Ecto neural progenitor cell (in vitro differentiated cells): Measurements from ENCODE around the gene ARHGAP15.

Experiments
- DNase-seq: peaks from one replicate; pipeline ENCODE4 v3.0.0-alpha.2; 2018; ENCODE audit warnings: low spot score

ARHGAP15 gene

DNA sequence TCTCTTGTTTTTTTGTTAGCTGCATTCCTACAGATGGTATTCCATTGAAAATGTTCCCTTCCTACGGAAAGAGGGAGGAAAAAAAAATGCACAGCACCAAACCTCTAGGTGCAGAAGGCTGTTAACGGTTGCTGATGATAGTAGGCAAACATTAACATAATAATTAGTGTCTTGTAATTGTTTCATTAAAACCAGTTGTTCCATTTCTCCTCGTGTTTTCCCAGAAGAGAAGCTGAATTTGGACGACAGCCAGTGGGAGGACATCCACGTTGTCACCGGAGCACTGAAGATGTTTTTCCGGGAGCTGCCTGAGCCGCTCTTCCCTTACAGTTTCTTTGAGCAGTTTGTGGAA is 494.7 kb downstream of the ARHGAP15 start:
- no peak for DNase-seq

DNA sequence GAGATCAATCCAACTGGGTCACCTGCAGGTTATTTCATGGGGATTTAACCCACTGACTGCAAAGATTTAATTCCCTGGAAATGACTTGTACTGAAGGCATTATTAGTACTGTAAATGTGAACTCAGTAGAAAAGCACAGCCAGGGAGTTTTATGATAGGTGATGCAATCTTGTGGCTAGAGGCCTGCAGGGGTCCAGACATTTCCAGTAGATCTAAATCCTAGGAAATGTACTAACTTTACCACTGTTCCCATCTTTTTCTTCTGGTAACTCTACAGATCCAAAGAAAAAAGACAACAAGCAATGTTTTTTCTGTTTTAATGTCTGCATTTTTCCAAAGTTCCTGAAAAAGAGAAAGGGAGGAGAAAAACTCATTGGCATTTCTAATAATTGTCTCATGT is 500.1 kb downstream of the ARHGAP15 start:
- DNase-seq = no peak

DNA sequence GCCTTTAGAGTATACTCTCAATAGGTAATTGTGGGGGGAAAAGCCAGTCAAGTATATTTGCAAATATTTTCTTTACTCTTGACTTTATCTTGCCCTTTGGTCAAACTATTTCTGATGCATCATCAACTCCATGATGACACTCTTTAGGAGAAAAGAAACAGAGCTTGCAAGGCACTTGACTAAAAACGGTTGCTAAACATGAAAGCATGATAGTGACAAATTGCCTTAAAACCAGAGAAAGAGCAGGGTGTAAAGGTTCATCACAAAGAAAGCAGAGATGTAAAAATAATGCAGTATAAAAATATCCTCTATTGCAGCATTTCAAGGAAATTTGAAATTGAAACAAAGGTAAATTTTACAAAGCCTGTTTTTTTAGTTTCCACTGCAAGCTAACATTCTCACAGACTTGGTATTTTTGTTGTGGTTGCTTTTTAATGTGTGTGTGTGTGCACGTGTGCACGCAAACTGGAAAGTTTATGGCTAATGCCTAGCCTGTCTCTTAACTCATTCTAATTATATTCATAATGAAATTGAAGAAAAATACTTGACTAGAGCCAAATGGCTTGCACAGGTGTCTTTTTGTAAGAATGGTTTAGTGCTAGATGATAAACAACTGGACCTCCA is 503.6 kb downstream of the ARHGAP15 start:
- no peak for DNase-seq

DNA sequence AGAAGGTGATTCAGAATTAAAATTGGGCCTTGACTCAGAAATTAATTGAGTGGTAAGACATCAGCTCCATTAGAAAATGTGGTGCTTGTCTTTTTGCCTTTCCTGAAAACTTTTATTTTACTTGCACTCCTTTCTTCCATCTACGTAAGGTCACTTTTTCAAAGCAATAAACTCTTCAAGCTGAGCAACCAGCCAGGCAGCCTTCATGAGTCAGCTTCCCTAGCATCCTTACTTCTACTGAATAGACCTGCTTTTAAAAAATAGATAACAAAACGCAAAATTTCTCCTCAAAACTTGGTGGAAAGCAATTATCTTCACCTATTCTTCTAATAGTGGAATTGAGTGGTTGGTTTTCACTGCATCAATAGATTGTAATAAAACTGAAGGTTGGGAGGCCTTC is 504.2 kb downstream of the ARHGAP15 start:
- no peak for DNase-seq

DNA sequence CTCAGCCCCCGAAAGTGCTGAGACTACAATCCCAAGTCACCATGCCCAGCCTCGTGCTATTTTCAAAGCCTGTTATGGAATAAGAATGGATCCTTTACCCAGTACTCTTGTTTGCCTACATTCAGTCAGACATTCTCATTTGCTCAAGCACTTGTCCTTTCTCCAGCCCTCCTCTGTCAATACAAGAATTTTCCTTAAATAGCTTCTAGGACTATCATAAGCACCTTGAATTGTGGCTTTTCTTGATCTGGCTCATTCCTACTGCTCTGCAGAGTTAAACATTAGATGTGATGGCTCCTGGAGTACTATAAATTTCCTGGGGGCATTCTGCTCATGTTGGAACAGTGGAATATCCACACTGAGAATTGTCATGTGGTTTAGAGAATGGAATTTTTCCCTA is 506.1 kb downstream of the ARHGAP15 start:
- DNase-seq = no peak

DNA sequence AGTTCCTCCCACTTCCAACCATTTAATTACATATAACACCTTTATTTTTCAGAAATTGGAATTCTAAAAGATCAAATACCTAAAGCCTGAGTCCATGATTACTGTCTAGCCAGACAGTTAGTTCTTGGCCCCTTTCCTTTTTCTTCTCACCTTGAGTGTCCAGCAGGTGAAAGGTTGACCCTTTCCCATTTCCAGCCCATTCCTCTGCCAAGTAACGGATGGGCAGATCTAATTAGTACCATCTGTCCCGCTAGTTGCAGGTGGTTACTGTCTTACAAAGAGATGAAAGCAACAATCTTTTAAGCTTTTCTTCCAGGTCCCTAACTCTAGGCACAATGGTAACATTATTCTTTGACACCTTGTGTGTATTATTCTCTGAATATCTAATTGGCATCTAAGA is 506.7 kb downstream of the ARHGAP15 start:
- DNase-seq = no peak

DNA sequence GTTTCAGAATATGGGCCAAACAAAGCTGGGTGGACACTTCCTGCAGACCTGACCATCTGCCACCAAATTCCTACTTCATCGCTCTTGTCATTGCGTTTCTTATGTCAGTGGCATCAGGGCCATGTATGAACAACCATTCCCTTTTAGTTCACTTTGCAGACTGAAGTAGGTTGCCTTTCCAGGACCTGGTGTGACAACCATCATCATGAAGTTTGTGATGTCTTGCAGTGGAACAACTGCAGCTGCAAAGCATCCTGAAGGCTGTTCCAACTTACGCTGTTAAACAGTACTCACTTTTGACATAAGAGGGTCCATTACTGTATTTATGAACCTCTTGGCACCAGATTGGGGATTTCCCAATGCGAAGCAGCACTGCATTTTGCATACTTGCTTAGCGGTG is 511.6 kb downstream of the ARHGAP15 start:
- DNase-seq = no peak

DNA sequence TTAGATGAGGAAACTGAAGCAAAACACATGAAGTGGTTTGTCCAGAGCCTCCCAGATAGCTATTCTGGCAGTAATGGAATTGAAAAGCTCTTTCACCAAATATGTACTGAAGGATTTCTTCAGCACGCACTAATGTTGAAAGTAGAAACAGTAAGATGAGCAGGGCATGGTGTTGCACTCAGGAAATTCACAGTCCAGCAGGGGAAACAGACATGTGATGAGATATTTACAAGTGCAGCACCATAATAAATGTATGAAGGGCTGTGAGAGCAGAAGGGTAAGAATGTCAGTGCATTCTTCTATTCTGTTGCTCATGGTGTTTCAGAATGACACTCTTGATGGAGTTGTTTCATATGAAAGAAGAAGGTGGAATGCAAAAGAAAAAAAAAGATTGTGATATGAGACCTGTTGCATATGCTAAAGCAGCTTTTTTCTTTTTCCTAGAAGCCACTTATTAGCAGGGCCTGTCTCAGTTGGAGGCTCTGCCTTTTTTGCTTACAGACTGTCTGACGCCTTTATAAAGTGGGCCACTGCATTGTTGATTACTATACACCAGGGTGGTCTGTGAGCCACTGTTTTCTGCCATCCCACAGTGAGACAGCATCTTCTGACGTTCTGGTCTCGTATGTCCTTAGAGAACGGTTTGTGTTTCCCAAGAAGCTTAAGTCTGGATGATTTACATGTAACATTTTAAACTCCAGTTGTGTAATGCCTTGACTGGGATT is 516.9 kb downstream of the ARHGAP15 start:
- DNase-seq = no peak

DNA sequence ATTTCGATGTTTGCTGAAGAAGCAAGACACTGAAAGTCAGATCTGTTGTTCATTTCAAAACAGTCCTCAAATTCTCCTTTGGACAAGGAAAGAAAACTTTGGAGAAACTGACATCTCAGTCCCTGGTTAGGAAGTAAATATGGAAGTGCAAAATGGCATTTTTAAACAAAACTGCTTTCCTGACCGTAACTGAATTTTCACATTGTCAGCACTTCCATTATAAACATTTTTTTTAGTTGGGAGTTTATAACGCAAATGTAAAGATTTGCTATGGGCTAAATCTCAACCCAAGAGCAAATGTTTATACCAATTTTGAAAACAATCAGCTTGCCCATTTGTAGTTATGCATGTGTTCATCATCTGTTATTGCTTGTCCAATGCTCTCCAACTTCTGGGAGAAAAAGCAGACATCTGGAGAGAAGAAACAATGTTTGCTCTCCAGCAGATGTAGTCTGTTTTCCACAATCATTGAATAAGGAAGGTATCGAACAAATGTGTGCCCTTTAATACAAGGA is 520.1 kb downstream of the ARHGAP15 start:
- no peak for DNase-seq

DNA sequence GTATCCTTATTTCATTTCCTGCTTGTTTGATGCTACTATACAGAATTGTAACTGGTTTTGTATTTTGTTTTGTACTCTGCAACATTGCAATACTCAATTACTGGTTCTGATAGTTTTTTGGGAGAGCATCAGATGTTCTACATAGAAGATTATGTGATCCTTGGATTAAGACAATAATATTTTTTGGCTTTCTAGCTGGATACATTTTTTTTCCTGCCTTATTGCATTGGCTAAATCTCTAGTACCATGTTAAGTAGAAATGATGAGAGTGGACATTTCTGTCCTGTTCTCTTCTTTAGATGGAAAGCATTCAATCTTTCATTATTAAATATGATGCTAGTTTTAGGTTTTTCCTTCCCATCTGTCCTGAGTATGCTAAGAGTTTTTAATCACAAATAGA is 523.5 kb downstream of the ARHGAP15 start:
- DNase-seq = no peak

DNA sequence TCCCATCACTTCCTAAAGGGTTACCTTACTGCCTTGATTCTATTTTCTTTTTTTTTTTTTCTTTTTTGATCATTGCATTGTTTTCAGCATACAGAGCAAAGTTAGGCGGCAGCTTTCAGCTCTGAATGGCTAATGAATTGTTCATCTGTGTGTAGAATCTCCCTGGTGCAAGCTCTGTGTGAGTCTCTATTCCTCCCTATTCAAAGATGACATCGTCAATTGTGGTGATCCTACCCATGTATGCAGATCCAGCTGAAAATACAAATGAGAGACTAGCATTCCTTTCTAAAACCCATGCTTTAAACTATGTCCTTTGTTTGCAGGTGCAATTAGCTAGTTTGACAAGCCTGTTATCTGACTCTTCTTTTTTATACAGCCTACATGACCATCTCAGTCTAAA is 539.0 kb downstream of the ARHGAP15 start:
- no peak for DNase-seq

DNA sequence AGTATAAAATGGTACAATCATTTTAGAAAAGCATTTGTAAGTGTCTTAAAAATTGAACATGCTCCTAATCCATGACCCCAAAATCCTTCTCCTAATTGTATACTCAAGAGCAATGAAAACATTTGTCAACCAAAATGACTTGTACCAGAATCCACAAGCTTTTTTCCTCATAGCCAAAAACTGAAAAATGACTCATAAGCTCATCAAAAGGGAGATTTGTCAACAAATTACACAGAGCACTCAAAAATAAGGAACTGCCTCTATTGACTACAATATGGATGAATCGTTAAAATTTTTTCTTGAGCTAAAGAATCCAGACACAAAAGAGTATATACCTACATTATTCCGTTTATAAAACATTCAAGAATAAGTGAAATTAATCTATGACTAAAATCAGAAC is 544.8 kb downstream of the ARHGAP15 start:
- no peak for DNase-seq

DNA sequence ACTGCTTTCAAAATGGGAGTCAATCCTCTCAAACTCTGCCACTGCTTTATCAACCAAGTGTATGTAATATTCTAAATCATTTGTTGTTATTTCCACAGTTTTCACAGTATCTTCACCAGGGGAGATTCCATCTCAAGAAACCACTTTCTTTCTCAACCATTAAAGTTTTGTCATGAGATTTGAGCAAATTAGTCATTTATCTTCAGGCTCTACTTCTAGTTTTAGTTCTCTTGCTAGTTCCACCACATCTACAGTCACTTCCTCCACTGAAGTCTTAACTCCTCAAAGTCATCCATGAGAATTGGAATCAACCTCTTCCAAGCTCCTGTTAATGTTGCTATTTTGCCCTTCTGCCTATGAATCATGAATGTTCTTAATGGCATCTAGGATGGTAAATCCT is 545.8 kb downstream of the ARHGAP15 start:
- DNase-seq = no peak

DNA sequence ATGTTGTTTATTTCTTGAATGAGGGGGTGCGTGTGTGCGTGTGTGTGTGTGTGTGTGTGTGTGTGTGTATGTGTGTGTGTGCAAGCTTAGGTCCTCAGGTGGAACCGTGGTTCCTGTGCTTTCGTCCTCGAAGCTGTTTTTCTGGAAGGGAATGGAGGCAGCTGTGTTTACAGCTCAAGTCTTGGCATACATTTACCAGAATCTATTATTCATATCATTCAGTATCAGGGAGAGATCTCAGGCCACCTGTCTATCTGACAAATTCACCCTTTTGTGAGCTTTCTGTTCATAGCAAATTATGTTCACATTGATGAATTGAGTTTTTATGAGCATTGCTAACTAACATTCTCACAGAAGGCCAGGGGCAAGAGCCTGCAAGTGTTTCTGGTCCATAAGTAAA is 550.4 kb downstream of the ARHGAP15 start:
- DNase-seq = no peak

DNA sequence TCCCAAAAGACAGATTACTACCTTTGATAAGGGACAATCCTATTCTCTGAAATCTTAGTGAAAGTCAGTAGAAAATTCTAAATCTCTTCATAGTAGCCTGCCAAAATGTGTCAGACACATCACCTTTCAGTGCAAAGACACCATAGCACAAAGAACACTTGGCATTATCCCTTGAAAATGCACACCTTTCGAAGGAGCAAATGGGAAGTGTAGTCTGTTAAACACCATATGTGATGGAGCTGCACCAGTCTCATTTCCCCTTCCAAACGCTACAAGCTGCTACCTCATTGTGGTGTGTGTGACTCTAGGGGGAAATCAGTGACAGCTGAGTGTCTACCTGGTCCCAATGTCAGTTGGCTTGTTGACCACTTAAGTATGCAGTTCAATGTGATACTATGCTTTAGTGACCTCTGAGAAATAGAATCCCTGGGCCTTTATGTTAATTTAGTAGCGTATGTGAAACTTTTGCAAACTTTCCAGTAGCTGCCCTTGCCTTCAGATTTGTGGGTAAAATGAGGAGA is 551.7 kb downstream of the ARHGAP15 start:
- no peak for DNase-seq

DNA sequence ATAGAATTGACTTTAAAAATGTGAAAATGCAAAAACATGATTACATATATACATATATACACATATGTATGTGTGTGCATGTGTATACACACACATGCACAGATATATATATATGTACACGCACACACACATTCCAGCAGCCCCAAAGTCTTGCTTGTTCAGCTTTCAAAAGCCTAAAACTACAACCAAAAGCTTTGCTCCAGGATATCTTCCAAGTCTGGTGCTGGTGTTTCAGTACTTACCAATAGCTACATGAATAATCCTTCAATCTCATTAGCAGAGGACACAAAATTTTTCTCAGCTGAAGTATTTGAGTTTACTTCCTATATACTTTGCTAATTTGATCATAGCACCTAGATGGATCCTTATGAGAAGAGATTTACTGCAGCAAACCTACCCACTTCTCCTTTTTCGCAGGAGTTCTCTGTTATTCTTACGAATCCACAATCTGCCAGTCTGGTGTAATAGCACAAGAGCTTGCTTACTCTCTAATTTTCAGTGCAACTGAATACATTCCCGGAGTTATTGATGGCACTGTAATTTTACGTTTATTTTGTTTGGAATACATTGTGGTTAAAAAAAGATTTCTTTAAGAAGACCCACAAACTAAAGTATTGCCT is 553.3 kb downstream of the ARHGAP15 start:
- no peak for DNase-seq

DNA sequence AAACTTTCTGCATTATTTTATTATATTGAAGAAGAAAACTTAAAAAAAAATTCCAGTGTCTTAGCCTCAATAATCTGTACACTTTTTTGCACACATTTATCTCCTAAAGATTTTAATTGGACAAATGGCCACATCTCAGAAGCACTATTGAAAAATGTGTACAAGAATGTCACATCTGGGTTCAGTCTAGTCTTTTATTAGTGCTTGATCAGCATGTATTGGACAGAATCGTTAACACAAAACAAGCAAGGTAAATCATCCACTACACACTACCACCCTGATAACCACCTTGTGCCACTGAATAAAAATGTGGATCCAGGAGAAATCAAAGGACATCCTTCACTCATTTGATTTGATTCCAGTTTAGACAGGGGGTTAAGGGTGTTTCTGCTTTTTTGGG is 554.8 kb downstream of the ARHGAP15 start:
- DNase-seq = no peak

DNA sequence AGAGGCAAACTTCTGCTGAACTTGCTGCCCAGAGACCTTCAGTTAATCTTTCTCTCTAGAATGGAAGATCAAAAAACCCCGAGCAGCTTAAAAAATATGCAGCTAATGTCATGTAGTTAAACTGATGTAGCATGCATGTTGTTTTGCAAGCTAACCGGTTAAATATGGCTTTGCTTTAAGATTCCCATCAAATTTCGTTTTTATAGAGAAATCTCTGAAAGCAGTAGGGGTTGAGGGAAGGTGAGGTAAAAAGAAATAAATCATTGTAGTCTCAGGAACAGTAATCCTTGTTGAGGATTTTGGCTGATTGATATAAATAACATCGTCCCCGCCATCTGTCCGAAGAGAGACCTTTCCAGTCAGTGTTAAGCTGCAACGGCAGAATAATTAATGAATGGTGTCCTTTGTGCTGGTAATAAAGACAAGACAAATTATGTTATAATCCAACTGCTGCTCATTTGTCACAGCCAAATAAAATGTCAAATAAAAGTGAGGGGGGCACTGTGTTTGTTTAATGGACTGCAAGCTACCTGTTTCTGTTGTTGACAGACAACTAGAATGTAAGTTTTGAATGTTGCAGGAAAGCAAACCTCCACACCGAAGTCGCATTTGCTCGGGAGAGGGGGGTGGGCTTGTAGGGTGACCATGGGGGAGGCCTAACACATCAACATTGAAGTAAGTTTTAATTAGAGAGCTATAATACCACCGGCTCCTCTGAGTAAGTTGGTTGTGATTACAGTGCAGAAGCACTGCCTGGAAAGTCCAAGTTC is 555.5 kb downstream of the ARHGAP15 start:
- DNase-seq = no peak

DNA sequence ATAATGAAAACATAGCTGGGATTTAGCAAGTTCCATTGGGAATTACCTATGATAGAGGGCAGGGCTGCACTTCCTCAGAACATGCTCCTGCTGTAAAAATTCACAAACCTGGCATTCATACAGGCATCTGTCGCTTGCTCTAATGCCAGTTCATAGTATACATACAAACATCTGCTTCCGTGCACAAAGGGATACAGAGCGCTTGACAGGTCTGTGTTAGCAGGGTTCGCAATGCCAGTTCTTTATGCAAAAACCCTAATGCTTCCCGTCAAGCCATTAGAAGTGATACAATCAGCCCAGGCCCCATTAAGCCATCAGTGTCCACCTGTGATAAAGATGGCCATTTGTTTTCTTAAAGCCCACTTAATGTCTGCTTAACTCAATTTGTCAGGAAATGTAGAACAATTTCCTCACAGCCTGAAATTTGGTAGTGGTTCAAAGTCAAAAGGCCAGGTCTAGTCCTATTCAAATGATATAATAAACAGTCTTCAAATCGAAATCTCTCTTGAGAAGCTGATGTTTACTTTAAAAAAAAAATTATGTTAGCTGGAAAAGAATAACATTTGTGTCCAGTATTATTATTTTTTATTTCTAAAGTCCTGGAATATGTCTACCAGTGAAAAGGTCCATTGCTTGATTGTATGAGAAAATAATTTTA is 556.3 kb downstream of the ARHGAP15 start:
- DNase-seq = no peak

DNA sequence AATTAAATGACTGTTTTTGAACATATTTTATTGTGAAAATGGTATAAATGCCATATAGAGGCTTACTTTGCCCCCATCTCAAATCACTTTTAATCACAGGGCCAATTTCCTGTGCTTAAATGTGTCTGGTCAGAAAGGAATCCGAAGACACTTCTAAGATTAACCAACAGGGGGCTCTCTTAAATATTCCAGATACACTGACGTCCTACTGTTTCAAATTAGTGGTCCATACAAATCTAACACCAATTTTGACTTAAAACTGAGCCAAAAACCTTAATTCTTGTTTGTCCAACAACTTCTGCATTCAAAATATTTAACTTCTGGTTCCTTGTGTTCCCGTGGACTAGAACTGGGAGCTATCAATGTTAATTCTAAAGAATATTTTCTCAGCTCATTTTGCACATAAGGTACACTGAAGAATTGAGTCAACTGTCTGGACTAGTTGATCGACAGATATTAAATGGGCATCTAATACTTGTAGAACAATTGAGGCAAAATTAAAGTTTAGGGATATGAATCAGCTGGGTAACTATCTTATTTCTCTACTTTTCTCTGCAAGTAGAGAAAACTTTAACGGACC is 557.5 kb downstream of the ARHGAP15 start:
- DNase-seq = no peak

DNA sequence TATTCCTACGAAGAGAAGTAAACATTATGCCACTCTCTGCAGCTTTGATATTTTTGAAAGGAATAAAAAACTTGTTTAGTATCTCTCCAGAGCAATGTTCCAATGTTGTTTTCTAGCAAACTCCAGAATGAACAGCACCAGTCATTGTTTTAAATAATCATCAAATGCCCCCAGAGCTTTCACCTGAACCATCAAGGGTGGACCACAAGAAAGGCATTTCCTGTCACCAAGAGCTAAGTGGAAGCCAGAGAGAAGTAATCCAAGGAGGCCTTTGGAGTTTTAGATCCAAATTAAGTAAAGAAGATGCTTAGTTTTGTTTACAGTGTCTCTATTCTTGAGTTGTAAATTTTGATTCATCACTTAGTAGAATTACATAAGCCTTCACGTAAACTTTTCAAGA is 559.0 kb downstream of the ARHGAP15 start:
- DNase-seq = no peak

DNA sequence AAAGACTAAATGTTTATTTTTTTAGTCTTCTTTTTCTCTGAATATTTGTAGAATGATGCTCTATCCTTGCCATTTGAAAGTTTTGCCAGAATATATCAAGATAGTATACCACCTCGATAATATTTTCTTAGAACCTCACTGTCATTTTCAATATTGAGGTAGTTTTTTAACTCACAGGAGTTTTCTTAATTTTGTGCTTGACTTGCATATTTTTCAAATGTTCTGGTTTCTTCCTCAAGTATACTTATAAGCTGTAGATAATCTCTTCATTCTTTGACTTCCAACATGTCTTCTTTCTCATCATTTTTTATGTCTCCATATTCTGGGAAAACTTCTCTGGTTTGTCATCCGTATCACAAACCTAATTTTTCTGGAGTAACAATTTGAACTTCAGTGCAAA is 559.6 kb downstream of the ARHGAP15 start:
- DNase-seq = no peak
